OCI-LY1 (cell line): ENCODE data around the gene HTT.

Source experiments
- EZH2 ChIP-seq: fragments of 200-600 bp; sonication (generic), shearing (Covaris generic); IDR thresholded peaks from 2 replicates; pipeline ENCODE4 v1.8.0; 2017; ENCODE audit warnings: borderline replicate concordance, mixed run types, mild to moderate bottlenecking, antibody characterized with exemption, low read length, moderate library complexity, mixed read lengths
- TF ChIP-seq, protein P1 (sequence below): fragments of 200-600 bp; sonication (generic), shearing (Covaris generic); IDR thresholded peaks from 2 replicates; pipeline ENCODE4 v1.5.1; 2017; ENCODE audit warnings: mild to moderate bottlenecking, antibody characterized with exemption, low read length, moderate library complexity, mixed read lengths

DNA sequence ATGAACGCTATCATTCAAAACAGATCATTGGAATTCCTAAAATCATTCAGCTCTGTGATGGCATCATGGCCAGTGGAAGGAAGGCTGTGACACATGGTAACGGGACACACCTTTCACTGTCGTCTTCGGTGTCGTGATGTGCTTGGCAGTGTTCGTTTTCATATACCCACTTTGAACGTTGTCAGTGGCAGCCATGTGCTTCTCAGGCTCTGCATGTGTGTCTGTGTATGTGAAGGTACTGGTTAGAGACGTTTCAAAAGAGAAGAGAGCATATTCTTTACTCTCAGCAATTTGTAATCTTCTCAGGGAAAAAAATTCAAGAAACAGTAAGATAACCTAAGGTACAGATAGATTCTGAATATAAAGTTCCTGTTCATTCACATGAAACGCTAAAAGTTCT lies 103.9 kb downstream of the HTT start:
- TF ChIP-seq, protein P1, sequence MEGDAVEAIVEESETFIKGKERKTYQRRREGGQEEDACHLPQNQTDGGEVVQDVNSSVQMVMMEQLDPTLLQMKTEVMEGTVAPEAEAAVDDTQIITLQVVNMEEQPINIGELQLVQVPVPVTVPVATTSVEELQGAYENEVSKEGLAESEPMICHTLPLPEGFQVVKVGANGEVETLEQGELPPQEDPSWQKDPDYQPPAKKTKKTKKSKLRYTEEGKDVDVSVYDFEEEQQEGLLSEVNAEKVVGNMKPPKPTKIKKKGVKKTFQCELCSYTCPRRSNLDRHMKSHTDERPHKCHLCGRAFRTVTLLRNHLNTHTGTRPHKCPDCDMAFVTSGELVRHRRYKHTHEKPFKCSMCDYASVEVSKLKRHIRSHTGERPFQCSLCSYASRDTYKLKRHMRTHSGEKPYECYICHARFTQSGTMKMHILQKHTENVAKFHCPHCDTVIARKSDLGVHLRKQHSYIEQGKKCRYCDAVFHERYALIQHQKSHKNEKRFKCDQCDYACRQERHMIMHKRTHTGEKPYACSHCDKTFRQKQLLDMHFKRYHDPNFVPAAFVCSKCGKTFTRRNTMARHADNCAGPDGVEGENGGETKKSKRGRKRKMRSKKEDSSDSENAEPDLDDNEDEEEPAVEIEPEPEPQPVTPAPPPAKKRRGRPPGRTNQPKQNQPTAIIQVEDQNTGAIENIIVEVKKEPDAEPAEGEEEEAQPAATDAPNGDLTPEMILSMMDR: no peak
- no peak for TF ChIP-seq EZH2
